HG02973 (cell line): ENCODE results near the gene TMEM235.

Source experiments
- ATAC-seq: cut with Tn5 transposase; IDR thresholded peaks from one replicate; pipeline ENCODE4 v1.9.1; 2021; ENCODE audit warnings: moderate library complexity; ENCODE audit not compliant: unreplicated experiment

The TMEM235 gene

GRCh38 chr17:78230996-78231935, at the start of gene TMEM235:
TSS of gene TMEM235 (plus strand) at chr17:78231631. CDS start at chr17:78232024, 393 bp downstream.
- ATAC-seq = no peak

GRCh38 chr17:78182504-78182903, 48.9 kb upstream of the TMEM235 start:
- no peak for ATAC-seq

GRCh38 chr17:78183916-78184315, 47.5 kb upstream of the TMEM235 start:
- ATAC-seq = no peak

- no peak for ATAC-seq
These were observed 47.1 kb upstream of the TMEM235 start for GRCh38 chr17:78184351-78184750.

- ATAC-seq = no peak
These were observed 46.6 kb upstream of the TMEM235 start for GRCh38 chr17:78184868-78185267.

- no peak for ATAC-seq
These were observed 45.3 kb upstream of the TMEM235 start for GRCh38 chr17:78185981-78186691.

- ATAC-seq = peak; percentile 74
These were observed 44.5 kb upstream of the TMEM235 start, which contains the start of the genes AFMID and TK1 for GRCh38 chr17:78186692-78187595. TSS of gene AFMID (plus strand) at chr17:78187362. CDS start at chr17:78187371, 9 bp downstream. TSS of gene TK1 (minus strand) at chr17:78187052. CDS start at chr17:78186994, 58 bp downstream.

- no peak for ATAC-seq
These were observed 34.7 kb upstream of the TMEM235 start for GRCh38 chr17:78196716-78197115.

GRCh38 chr17:78197147-78197832, 34.1 kb upstream of the TMEM235 start:
- no peak for ATAC-seq

GRCh38 chr17:78200451-78200850, 31.0 kb upstream of the TMEM235 start:
- no peak for ATAC-seq

GRCh38 chr17:78202666-78203065, 28.8 kb upstream of the TMEM235 start:
- no peak for ATAC-seq

GRCh38 chr17:78204387-78205123, 26.9 kb upstream of the TMEM235 start:
- no peak for ATAC-seq

- no peak for ATAC-seq
These were observed 26.2 kb upstream of the TMEM235 start for GRCh38 chr17:78205124-78205775.

- no peak for ATAC-seq
These were observed 25.1 kb upstream of the TMEM235 start for GRCh38 chr17:78206298-78206697.

GRCh38 chr17:78208486-78208885, 22.9 kb upstream of the TMEM235 start:
- no peak for ATAC-seq

- no peak for ATAC-seq
These were observed 21.3 kb upstream of the TMEM235 start for GRCh38 chr17:78210111-78210510.

- ATAC-seq = no peak
These were observed 20.4 kb upstream of the TMEM235 start for GRCh38 chr17:78211032-78211431.

- peak; percentile 87 for ATAC-seq
These were observed 17.3 kb upstream of the TMEM235 start, which contains the start of gene BIRC5 for GRCh38 chr17:78214016-78214705. TSS of gene BIRC5 (plus strand) at chr17:78214253. CDS start at chr17:78214317, 64 bp downstream.
